ENCODE data around the gene RAB14.
A peak's percentile ranks its signal among the peaks of the same experiment; 100 is the strongest.

RAB14 gene

GRCh38 chr9:121233906-121234831, 32.5 kb upstream of the RAB14 start:
- DNase-seq (ENCODE audit: low spot score), result peak; percentile 87
- peak overlapping the region; percentile 83 for H3K27ac ChIP-seq
- CTCF ChIA-PET, result interaction anchor here (0.6 to 2.8 kb wide), 6 partner anchors 12 to 86 kb away, joined by 3 to 16 read pairs (median 7); no protein-coding TSS in a partner anchor
- POLR2A ChIA-PET (ENCODE audit: low non-redundant PET), result interaction anchor here (0.5 to 0.8 kb wide), 2 partner anchors 9 to 51 kb away, joined by 3 to 4 read pairs; no protein-coding TSS in a partner anchor
- no peak for TF ChIP-seq CTCF (conservative IDR thresholded peaks at IDR 0.05; ENCODE audit: low read depth)

- no peak for DNase-seq (ENCODE audit: low spot score)
These were observed 30.6 kb upstream of the RAB14 start for GRCh38 chr9:121232251-121232650.

GRCh38 chr9:121230256-121230655, 28.6 kb upstream of the RAB14 start:
- no peak overlapping the region for H3K27ac ChIP-seq
- CTCF ChIA-PET, result interaction anchor here (0.7 to 0.9 kb wide), 3 partner anchors 18 to 59 kb away, joined by 3 read pairs; no protein-coding TSS in a partner anchor
- POLR2A ChIA-PET (ENCODE audit: low non-redundant PET), result no interaction called here
- TF ChIP-seq CTCF (conservative IDR thresholded peaks at IDR 0.05; ENCODE audit: low read depth), result no peak
- no peak for DNase-seq (ENCODE audit: low spot score)

More at GRCh38 chr9:121232251-121232650, 30.6 kb upstream of the RAB14 start:
- TF ChIP-seq CTCF (conservative IDR thresholded peaks at IDR 0.05; ENCODE audit: low read depth), result no peak
- ChIA-PET CTCF (no interaction called here), POLR2A (ENCODE audit: low non-redundant PET) (no interaction called here)
- H3K27ac ChIP-seq, result no peak overlapping the region

- DNase-seq (ENCODE audit: low spot score), result no peak
- H3K27ac ChIP-seq, result no peak overlapping the region
- ChIA-PET CTCF (no interaction called here), POLR2A (ENCODE audit: low non-redundant PET) (no interaction called here)
- no peak for TF ChIP-seq CTCF (conservative IDR thresholded peaks at IDR 0.05; ENCODE audit: low read depth)
These were observed 26.2 kb upstream of the RAB14 start for GRCh38 chr9:121227862-121228261.

GRCh38 chr9:121226175-121226574, 24.5 kb upstream of the RAB14 start:
- H3K27ac ChIP-seq, result no peak overlapping the region
- POLR2A ChIA-PET (ENCODE audit: low non-redundant PET), result interaction anchor here (1.6 kb wide), 1 partner anchor 42 kb away, joined by 7 read pairs; the partner anchor contains the start of gene GSN
- DNase-seq (ENCODE audit: low spot score), result peak; percentile 76
- CTCF ChIA-PET, result interaction anchor here (1.0 to 2.3 kb wide), 5 partner anchors 13 to 174 kb away, joined by 3 to 7 read pairs (median 5); no protein-coding TSS in a partner anchor
- TF ChIP-seq CTCF (conservative IDR thresholded peaks at IDR 0.05; ENCODE audit: low read depth), result no peak

GRCh38 chr9:121225240-121225639, 23.6 kb upstream of the RAB14 start:
- H3K27ac ChIP-seq, result no peak overlapping the region
- no peak for TF ChIP-seq CTCF (conservative IDR thresholded peaks at IDR 0.05; ENCODE audit: low read depth)
- ChIA-PET POLR2A (ENCODE audit: low non-redundant PET) (interaction anchor here (0.6 kb wide), 1 partner anchor 9 kb away, joined by 4 read pairs; no protein-coding TSS in a partner anchor), CTCF (interaction anchor here (1.3 to 2.3 kb wide), 3 partner anchors 12 to 95 kb away, joined by 4 to 6 read pairs (median 5); no protein-coding TSS in a partner anchor)
- no peak for DNase-seq (ENCODE audit: low spot score)
